ENCODE measurements around the gene CCDC93.
A peak's percentile ranks its signal among the peaks of the same experiment; 100 is the strongest.
"Not testable (repeated sequence)": the region's sequence is repeated elsewhere in the genome, so short reads cannot be mapped to it uniquely, and the experiment has no call there.

CCDC93 gene

DNA sequence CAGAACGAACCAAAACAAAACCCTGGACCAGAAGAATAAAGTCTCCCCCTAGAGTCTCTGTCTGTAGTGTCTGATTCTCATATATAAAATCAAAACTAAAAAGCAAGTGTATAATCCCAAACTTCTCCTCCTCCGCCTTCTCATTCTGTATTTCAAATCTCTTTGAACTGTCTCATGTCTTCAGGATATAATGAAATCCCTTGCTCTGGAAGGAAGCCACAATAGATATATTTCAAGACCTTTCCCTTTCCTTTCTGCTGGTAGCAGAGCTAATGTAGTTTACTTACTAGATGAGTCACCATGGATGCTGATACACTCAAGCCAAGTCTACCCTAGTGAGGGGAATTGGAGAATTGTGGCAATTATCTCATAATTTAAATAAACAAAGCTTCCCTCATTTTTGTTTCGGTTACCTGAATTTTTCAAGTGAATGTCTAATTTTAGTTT lies 33.5 kb upstream of the CCDC93 start:
- in situ Hi-C loops (cut with HindIII; ENCODE audit: low pct_ligation_motif_present, low pct_unique_long_range_greater_than_20kb, low sequenced_read_pairs) = no loop called here

DNA sequence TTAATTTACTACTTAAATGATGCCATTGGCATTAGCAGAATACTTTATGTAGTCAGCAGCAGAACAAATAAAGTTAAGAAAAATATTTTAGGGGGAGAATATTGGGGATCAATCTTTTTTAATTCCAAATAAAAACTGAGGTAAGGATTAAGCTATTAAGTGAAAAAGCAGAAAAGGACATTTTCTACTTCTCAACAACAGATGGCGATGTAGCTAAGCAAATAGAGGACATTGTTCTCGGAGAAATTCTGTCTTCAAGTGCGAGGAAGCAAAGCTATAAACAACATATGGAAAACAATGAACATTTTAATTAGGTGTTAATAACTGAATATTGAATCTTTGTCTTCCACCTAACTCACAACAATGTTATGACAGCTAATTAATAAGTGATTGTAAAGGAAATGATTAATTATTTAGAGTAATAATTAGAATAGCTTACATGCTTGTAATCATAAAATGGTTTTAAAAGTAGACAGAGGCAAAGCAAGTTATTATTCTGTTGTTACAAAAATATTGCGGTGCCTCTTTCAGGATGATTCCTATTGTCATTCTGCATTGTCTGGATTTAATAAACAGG lies 32.9 kb upstream of the CCDC93 start:
- in situ Hi-C loops (cut with HindIII; ENCODE audit: low pct_ligation_motif_present, low pct_unique_long_range_greater_than_20kb, low sequenced_read_pairs) = no loop called here
- DNase-seq = peak; percentile 57

More for the DNA sequence above, 33.5 kb upstream of the CCDC93 start:
- peak; percentile 13 for DNase-seq

DNA sequence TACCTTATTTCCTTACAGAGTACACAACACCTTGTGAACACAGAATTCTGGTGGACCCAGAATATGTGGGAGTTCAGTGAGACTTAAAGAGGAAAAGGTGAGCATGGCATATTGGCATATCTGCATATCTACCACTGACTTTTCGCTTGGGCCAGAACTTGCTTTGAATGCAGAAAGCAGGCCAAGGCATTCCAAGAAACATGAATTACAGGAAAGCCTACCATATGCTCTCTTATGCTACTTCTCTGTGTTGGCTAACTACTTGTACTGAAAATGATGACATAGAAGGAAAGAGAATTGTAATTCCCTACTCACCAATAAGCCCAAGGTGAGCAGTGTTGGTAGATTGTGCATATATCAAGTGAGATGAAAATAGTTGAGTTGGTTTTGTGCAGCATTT lies 31.4 kb upstream of the CCDC93 start:
- no peak for DNase-seq
- in situ Hi-C loops (cut with HindIII; ENCODE audit: low pct_ligation_motif_present, low pct_unique_long_range_greater_than_20kb, low sequenced_read_pairs) = no loop called here

DNA sequence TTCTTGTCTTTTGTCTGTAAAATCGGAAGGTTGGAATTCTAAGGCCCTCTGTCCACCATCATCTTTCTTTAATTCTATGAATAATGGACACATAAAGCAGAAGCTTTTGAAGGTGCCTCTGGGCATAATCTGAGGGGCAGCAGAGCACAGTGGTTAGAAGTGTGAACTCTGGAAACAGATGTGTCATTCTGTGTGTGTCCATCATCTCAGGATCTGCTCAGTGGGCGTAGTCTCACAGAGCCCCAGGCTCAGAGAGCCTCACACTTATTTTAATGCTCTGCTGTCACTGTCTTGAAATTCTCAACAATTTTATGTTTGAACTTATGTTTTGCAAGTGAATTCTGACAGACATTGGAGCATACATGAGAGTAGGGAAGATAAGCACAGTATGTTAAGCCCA lies 31.0 kb upstream of the CCDC93 start:
- no peak for DNase-seq
- in situ Hi-C loops (cut with HindIII; ENCODE audit: low pct_ligation_motif_present, low pct_unique_long_range_greater_than_20kb, low sequenced_read_pairs) = no loop called here

DNA sequence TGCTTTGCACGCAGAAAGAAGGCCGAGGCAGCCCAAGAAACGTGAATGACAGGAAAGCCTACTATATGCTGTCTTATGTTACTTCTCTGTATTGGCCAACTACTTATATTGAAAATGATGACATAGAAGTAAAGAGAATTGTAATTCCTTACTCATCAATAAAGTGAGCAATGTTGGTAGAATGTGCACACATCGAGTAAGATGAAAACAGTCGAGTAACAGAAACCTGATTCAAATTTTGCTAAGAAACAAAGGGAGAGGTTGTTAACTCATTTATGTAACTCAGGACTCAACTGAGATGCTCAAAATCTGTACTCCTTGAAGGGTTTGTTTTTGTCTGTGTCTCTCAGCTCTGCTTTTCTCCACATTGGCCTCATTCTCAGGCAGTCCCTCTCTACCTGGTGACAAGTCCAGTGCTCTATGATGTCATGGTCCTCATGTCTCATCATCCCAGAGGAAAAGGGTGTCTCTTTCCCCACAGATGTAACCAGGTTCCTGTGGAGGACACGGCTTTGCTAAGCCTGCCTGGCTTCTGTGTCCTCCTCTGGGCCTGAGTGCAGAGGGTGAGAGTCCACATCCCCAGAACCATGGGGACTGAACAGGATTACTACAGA lies 30.3 kb upstream of the CCDC93 start:
- in situ Hi-C loops (cut with HindIII; ENCODE audit: low pct_ligation_motif_present, low pct_unique_long_range_greater_than_20kb, low sequenced_read_pairs) = no loop called here
- DNase-seq = no peak

DNA sequence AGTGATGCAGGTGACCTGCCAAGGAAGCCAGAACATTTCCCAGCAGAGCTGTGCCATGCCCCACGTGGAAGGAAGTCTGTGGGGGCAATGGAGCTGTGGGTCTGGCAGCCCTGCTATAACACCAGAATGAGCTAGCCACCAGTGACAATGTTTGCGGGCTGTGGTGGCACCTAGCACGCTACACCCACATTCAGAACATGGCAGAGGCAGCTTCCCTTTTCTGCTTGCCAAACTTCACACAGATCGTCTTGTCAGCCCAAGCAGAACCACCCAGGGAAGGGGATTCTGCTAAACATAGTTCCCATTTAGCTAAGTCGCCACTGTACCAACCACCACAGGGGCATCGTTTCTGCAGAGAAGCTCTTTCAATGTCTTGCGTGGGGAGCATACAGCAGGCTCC lies 27.0 kb upstream of the CCDC93 start:
- no peak for DNase-seq
- in situ Hi-C loops (cut with HindIII; ENCODE audit: low pct_ligation_motif_present, low pct_unique_long_range_greater_than_20kb, low sequenced_read_pairs) = no loop called here

DNA sequence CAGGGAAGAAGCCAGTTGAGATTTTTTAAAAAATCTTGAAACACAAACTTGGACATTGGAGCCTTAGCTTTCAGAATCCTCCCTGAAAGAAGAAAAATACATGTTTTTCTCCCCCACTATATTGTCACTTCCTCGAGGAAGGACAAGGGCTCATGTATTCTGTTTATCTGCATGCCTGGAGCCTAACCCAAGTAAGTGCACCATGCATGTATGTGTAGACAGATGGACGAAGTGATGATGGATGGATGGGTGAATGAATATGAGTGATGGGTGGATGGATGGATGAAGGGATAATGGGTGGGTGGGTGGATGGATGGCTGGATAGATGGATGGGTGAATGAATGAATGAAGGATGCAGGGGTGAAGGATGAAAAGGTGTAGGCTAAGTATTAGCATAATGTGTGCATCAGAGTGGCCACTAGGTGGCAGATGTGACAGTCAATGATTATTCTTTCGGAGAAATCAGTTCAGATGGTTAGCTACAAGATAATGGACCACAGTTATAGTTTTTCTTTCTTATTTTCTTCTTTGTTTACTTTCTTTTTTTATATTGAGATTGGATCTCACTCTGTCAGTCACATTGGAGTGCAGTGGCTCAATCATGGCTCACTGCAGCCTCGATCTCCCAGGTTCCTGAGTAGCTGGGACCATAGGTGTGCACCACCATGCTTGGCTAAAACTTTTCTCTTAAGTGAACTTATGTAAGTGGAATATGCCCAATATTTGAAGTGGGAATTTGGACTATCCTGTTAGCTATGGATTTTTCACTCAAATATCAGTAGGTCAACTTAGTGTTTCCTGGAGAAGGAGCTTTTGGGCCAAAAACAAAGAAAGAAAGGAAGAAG lies 18.5 kb upstream of the CCDC93 start:
- in situ Hi-C loops (cut with HindIII; ENCODE audit: low pct_ligation_motif_present, low pct_unique_long_range_greater_than_20kb, low sequenced_read_pairs) = no loop called here
- peak; percentile 42 for DNase-seq

DNA sequence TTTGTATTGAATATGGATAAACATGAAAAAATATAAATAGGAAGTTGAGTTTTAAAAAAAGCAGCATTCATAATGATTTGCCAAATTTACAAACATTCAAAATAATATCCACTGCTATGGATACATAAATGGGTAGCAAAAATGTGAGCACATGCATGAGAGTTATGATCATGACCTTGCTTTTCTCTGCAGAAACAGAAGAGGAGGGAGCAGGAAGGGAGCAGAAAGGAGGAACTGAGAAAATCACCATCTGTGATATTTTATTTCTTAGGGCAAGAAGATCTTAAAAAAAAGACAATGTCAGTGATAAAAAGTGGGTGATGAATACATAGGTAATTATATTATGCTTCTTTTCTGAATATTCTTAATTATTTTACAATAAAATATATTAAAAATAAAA lies 17.7 kb upstream of the CCDC93 start:
- in situ Hi-C loops (cut with HindIII; ENCODE audit: low pct_ligation_motif_present, low pct_unique_long_range_greater_than_20kb, low sequenced_read_pairs) = no loop called here
- no peak for DNase-seq

DNA sequence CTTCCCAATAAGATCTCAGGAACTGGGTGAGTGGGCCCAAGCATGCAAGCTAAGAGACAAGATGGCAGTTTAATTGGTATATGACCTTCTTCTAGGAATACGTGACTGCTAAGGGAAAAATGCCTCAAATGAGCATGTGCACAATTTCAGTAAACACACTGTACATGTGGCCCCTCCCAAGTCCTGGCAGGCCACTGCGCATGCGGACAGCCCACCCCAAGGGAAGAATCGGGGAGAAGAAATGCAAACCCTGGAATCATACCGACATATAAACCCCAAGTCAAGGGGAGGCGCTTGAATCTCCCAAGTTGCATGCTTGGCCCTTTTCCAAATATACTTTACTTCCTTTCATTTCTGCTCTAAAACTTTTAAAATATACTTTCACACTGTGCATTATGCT lies 15.2 kb upstream of the CCDC93 start:
- DNase-seq = no peak
- in situ Hi-C loops (cut with HindIII; ENCODE audit: low pct_ligation_motif_present, low pct_unique_long_range_greater_than_20kb, low sequenced_read_pairs) = no loop called here

DNA sequence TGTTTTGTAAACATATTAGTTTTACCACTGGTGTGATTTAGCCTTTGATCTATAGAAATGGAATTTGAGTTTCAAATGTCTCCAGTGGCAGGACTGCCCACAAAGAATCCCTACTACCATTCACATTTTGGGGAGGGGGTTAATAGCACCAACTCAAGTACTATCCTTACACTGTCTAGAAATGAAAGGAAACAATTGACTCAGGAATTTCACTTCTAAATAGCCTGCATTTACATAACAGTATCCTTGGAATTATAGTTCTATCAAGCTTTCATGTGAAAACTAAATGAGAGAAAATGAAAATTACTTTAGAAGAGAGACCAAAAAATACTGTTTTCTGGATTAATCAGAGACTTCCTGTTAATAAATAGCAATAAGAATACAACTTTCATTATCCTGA lies 7.5 kb upstream of the CCDC93 start:
- no peak for DNase-seq
- in situ Hi-C loops (cut with HindIII; ENCODE audit: low pct_ligation_motif_present, low pct_unique_long_range_greater_than_20kb, low sequenced_read_pairs) = no loop called here

DNA sequence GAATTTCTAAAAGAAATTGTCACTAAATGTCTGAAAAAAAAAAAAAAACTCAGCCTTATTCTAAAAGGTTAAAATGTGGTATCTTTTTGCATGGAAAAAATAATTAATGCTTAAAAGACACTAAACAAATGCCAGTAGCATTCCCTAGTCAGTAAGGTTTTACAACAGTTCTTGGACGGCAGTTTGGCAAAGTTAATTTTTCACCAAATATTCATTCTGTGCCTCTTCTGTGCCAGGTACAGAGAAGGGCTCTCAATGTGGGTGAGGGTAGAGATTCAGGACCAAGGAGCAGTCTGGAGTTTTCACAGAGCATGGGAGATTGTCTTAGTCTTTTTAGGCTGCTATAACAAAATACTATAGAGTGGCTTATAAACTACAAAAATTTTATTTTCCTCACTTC lies 6.0 kb upstream of the CCDC93 start:
- in situ Hi-C loops (cut with HindIII; ENCODE audit: low pct_ligation_motif_present, low pct_unique_long_range_greater_than_20kb, low sequenced_read_pairs) = no loop called here
- DNase-seq = no peak

DNA sequence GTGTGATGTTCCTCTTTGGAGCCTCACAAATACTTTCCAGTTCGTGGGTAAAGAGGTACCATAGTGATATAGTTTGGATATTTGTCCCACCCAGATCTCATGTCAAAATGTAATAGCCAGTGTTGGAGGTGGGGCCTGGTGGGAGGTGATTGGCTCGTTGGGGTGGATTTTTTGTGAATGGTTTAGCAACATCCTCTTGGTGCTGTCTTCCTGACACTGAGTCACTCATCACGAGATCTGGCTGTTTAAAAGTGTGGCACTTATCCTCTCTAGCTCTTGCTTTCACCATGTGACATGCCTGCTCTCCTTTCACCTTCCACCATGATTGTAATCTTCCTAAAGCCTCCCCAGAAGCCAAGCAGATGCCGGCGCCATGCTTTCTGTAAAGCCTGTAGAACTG lies 3.0 kb upstream of the CCDC93 start:
- in situ Hi-C loops (cut with HindIII; ENCODE audit: low pct_ligation_motif_present, low pct_unique_long_range_greater_than_20kb, low sequenced_read_pairs) = no loop called here
- no peak for DNase-seq

DNA sequence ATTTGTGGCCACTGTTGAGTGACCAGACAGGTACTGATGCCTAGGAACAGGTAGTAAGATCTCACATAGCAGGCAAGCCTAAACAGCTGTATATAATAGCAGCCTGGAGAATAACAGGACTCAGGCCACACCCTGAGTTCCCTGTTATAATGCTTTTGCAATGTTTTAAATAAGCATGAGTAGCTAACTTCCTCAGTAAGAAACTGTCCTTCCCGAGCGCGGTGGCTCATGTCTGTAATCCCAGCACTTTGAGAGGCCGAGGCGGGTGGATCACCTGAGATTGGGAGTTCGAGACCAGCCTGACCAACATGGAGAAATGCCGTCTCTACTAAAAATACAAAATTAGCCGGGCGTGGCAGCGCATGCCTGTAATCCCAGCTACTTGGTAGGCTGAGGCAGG lies 1.9 kb upstream of the CCDC93 start:
- in situ Hi-C loops (cut with HindIII; ENCODE audit: low pct_ligation_motif_present, low pct_unique_long_range_greater_than_20kb, low sequenced_read_pairs); DNase-seq: not testable (repeated sequence)

DNA sequence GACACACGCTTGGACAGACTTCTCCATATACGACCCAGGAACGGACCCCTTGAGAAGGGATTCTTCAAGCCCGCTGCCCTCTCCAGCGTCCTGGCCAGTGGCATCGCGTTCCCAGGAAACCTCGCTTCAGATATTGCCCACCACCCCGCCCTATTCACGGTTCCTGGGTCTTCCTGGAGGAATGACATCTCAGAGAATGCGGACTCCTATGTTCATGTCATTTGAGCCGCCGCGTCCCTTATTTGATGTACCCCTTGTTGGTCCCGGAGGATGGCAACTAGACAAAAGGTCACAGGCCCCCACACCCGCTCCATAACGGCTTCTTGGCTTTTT lies 588 bp upstream of the CCDC93 start:
- in situ Hi-C loops (cut with HindIII; ENCODE audit: low pct_ligation_motif_present, low pct_unique_long_range_greater_than_20kb, low sequenced_read_pairs) = no loop called here
- DNase-seq = no peak

DNA sequence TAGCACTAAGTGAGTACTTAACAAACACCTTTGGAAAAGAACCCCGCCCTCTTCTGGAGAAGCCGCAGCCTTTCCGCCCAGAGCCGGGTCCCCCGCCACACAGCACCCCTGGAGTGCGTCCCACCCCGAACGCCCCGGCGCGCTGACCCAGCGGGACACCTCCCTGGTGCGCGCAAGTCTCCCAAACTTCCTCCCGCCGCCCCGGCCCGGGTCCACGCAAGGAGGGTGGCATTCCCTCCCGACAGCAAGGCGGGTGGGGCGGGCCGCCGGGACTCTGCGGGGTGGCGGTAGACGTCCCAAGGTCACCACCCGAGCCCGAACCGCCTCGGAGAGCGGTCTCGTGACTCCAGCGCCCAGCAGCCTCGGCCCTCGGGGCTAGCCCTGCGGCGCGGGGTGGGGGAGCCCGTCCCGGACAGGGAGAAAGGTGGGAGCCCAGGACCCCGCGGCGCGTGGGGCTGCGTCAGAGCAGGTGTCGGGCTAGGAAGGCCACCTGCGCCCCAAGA lies 598 bp downstream of the CCDC93 start:
- peak; percentile 49 for DNase-seq

DNA sequence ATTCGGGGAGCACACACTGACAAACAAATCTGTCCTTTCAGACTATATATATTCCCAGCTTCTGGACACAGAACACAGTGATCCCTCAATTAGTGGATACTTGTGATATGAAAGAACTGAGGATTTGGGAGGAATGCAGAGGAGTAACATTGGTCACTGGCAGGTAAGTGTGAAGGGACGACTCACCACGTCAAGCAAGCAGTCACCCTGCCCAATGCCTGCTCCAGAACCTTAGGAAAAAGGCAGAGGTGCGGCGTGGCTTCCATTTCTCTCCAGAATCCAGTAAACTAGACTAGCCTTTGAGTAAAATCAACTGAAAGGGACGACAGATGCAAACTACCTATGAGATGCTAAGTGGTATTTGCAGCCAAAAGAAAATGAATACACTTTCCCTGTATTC lies 1.1 kb downstream of the CCDC93 start:
- in situ Hi-C loops (cut with HindIII; ENCODE audit: low pct_ligation_motif_present, low pct_unique_long_range_greater_than_20kb, low sequenced_read_pairs) = no loop called here
- no peak for DNase-seq

More for the DNA sequence above, 598 bp downstream of the CCDC93 start:
- in situ Hi-C loops (cut with HindIII; ENCODE audit: low pct_ligation_motif_present, low pct_unique_long_range_greater_than_20kb, low sequenced_read_pairs) = no loop called here

DNA sequence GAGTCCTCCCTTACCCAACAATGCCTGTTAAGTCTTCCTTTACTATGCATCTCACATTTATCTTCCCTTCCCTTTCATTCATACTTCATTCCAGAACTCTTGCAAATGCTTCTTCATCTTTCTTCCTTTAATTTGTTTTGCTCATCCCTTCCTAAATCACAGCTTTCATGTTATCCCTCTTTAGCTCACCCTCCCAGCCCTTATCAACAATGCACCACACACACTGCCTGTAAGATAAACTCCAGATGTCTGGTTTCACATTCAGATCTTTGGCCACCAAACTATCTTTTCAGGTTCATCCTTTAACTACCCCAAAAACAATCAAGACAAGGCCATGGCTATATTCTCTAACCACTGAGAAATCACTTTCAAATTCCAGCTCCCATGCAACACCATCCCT lies 3.4 kb downstream of the CCDC93 start:
- DNase-seq = no peak
- in situ Hi-C loops (cut with HindIII; ENCODE audit: low pct_ligation_motif_present, low pct_unique_long_range_greater_than_20kb, low sequenced_read_pairs) = no loop called here

DNA sequence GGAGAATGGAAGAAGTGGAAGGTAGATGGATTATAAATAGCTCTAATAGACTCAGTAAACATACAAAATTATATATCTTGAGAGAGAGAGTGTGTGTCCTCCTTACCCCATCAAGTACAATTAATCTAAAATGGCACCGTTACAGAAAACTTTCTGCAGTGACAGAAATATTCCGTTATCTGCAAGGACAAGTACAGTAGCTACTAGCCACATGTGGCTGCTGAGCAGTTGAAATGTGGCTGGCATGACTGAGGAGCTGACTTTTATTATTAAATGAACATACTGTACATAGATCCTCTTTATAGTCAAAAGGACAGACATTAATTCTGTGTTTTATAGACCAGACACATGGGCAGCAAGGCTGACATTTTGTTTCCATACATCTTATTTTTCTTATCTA lies 7.0 kb downstream of the CCDC93 start:
- in situ Hi-C loops (cut with HindIII; ENCODE audit: low pct_ligation_motif_present, low pct_unique_long_range_greater_than_20kb, low sequenced_read_pairs) = no loop called here
- DNase-seq = no peak

DNA sequence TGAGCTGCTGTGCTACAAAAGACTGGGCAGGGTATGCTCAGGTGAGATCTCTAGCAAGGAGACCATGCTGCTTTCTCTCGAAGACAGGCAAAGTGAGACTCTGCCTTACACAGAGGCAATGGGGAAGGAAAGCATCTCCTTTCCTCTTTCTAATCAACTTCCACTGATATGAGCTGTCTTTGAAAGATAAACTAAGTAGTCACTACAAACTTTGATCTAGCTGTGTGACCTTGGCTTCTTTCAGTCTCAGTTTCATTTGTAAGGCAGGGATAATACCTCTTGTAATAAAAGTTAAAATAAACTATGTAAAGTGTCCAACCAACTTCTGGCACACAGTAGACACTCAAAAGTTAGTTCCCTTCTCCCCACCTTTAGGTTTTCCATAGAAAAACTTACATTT lies 7.5 kb downstream of the CCDC93 start:
- in situ Hi-C loops (cut with HindIII; ENCODE audit: low pct_ligation_motif_present, low pct_unique_long_range_greater_than_20kb, low sequenced_read_pairs) = no loop called here
- no peak for DNase-seq

DNA sequence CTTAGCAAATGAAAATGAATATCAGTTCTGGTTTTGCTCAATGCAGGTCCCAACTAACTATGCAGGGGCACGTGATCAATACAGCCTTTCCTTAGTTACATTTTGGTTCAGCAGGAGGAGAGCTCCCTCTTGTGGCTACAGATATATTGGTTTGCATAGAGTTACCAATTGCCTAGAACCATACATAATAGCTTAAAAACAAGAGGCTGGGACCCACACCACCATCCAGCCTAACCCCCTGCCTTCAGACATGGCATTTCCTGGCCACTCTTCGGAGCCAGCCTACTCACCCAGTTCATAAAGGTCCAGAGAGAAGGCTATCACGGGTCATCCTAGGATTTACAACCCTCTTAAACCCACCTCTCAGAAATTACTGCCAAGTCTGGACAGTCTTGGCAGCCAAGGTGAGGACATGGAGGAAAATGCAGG lies 10.5 kb downstream of the CCDC93 start:
- in situ Hi-C loops (cut with HindIII; ENCODE audit: low pct_ligation_motif_present, low pct_unique_long_range_greater_than_20kb, low sequenced_read_pairs) = no loop called here

More for the DNA sequence above, 10.5 kb downstream of the CCDC93 start:
- peak; percentile 78 for DNase-seq

Data from ACHN (cell line).